HL-60 (cell line): ENCODE data around the gene SPDYC.

Experiments
- POLR2AphosphoS5 ChIP-seq: IDR thresholded peaks from 2 replicates; pipeline ENCODE4 v1.6.1; 2012; ENCODE audit warnings: low read depth
- TF ChIP-seq, protein P1 (sequence below): IDR thresholded peaks from one replicate; pipeline ENCODE4 v1.5.1; 2011; ENCODE audit warnings: low read length, control low read depth, inconsistent platforms; ENCODE audit not compliant: insufficient read depth

DNA sequence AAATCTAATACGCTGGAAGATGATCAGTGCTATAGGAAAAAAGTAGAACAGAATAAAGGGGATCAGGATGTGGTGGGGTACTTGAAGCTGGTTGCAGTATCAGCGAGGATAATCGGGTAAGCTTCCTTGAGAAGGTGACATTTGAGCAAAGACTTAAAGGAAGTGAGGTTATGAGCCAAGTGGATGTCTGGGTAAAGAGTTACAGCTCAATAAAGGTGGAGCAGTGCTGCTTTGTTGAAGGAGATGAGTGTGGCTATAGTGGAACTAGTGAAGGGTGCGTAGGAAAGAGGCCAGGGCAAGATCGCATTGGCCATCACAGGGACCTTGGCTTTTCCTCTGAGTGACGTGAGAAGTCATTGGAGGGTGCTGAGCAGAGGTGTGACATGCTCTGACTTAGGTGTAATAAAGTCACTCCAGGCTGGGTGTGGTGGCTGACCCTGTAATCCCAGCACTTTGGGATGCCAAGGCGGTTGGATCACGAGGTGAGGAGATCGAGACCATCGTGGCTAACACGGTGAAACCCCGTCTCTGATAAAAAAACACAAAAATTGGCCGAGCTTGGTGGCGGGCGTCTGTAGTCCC is 33.4 kb upstream of the SPDYC start:
- TF ChIP-seq, protein P1, sequence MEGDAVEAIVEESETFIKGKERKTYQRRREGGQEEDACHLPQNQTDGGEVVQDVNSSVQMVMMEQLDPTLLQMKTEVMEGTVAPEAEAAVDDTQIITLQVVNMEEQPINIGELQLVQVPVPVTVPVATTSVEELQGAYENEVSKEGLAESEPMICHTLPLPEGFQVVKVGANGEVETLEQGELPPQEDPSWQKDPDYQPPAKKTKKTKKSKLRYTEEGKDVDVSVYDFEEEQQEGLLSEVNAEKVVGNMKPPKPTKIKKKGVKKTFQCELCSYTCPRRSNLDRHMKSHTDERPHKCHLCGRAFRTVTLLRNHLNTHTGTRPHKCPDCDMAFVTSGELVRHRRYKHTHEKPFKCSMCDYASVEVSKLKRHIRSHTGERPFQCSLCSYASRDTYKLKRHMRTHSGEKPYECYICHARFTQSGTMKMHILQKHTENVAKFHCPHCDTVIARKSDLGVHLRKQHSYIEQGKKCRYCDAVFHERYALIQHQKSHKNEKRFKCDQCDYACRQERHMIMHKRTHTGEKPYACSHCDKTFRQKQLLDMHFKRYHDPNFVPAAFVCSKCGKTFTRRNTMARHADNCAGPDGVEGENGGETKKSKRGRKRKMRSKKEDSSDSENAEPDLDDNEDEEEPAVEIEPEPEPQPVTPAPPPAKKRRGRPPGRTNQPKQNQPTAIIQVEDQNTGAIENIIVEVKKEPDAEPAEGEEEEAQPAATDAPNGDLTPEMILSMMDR: no peak
- no peak for TF ChIP-seq POLR2AphosphoS5
